Mesenchymal stem cell (in vitro differentiated cells and primary cell): ENCODE results near the gene ALDH3B1.

ENCODE experiments used
- DNase-seq: peaks from one replicate; pipeline ENCODE4 v3.0.0-alpha.2; 2013
- H2AFZ ChIP-seq: one replicate; pipeline ENCODE4 v1.6.1; 2013; ENCODE audit warnings: low read depth, mild to moderate bottlenecking, control low read depth, inconsistent platforms, low read length, moderate library complexity
- H2AK5ac ChIP-seq: 2 replicates; pipeline ENCODE4 v1.6.1; 2013; ENCODE audit warnings: low read length, moderate library complexity, mild to moderate bottlenecking, inconsistent platforms; ENCODE audit not compliant: severe bottlenecking
- H2BK120ac ChIP-seq: one replicate; pipeline ENCODE4 v1.6.1; 2013; ENCODE audit warnings: low read depth, mild to moderate bottlenecking, inconsistent platforms, low read length, moderate library complexity
- H2BK12ac ChIP-seq, 2 experiments: one replicate each; pipeline ENCODE4 v1.6.1; 2013; ENCODE audit warnings: inconsistent platforms in 2 of 2, low read length in 2 of 2, mild to moderate bottlenecking in 2 of 2, moderate library complexity in 2 of 2, control low read depth in 1 of 2
- H2BK15ac ChIP-seq: one replicate; pipeline ENCODE4 v1.6.1; 2013; ENCODE audit warnings: mild to moderate bottlenecking, low read depth, inconsistent platforms; ENCODE audit not compliant: poor library complexity, severe bottlenecking
- H2BK5ac ChIP-seq: 2 replicates; pipeline ENCODE4 v1.6.1; 2013; ENCODE audit warnings: low read depth, mild to moderate bottlenecking, low read length, control low read depth, inconsistent platforms; ENCODE audit not compliant: poor library complexity, severe bottlenecking
- H3K14ac ChIP-seq, 2 experiments: one replicate each; pipeline ENCODE4 v1.6.1; 2013; ENCODE audit warnings: inconsistent platforms in 2 of 2, low read length in 2 of 2, control low read depth in 1 of 2, mild to moderate bottlenecking in 1 of 2, moderate library complexity in 1 of 2
- H3K18ac ChIP-seq, 2 experiments: one replicate each; pipeline ENCODE4 v1.6.1; 2013; ENCODE audit warnings: inconsistent platforms in 2 of 2, low read length in 2 of 2, control low read depth in 1 of 2, low read depth in 1 of 2, mild to moderate bottlenecking in 1 of 2
- H3K23ac ChIP-seq, 2 experiments: one replicate each; pipeline ENCODE4 v1.6.1; 2013; ENCODE audit warnings: inconsistent platforms in 2 of 2, low read length in 2 of 2, mild to moderate bottlenecking in 2 of 2, moderate library complexity in 2 of 2, control low read depth in 1 of 2
- H3K27ac ChIP-seq: 2 replicates; pipeline ENCODE4 v1.5.1; 2013; ENCODE audit warnings: mild to moderate bottlenecking, moderate library complexity, low read length, control low read depth, inconsistent platforms; ENCODE audit not compliant: poor library complexity, severe bottlenecking
- H3K27me3 ChIP-seq, 2 experiments: 2 replicates each; pipeline versions ENCODE4 v1.6.1 to v1.7.0; 2013; ENCODE audit warnings: low read length in 2 of 2, mild to moderate bottlenecking in 2 of 2, moderate library complexity in 2 of 2, control low read depth in 1 of 2, inconsistent platforms in 1 of 2; ENCODE audit not compliant: control insufficient read depth in 1 of 2, insufficient read depth in 1 of 2
- H3K36me3 ChIP-seq, 2 experiments: 2 replicates each; pipeline versions ENCODE4 v1.6.1 to v1.7.0; 2013; ENCODE audit warnings: low read length in 2 of 2, control low read depth in 1 of 2, inconsistent platforms in 1 of 2, low read depth in 1 of 2, mild to moderate bottlenecking in 1 of 2; ENCODE audit not compliant: insufficient read depth in 2 of 2, control insufficient read depth in 1 of 2
- H3K4ac ChIP-seq, 2 experiments: one replicate each; pipeline ENCODE4 v1.6.1; 2013; ENCODE audit warnings: inconsistent platforms in 2 of 2, low read length in 2 of 2, mild to moderate bottlenecking in 2 of 2, moderate library complexity in 2 of 2, control low read depth in 1 of 2, low read depth in 1 of 2
- H3K4me1 ChIP-seq: 2 replicates; pipeline ENCODE4 v1.6.1; 2013; ENCODE audit warnings: low read depth, low read length, control low read depth; ENCODE audit not compliant: control insufficient read depth, insufficient read depth
- H3K4me2 ChIP-seq: 2 replicates; pipeline ENCODE4 v1.6.1; 2013; ENCODE audit warnings: low read length, mild to moderate bottlenecking, inconsistent platforms; ENCODE audit not compliant: poor library complexity, severe bottlenecking
- H3K4me3 ChIP-seq, 2 experiments: 2 replicates each; pipeline versions ENCODE4 v1.5.1 to v1.7.0; 2013; ENCODE audit warnings: low read length in 2 of 2, mild to moderate bottlenecking in 2 of 2, control low read depth in 1 of 2, low read depth in 1 of 2; ENCODE audit not compliant: insufficient read depth in 1 of 2
- H3K79me1 ChIP-seq: replicated peaks from 2 replicates; pipeline ENCODE4 v1.6.1; 2013; ENCODE audit warnings: mild to moderate bottlenecking, control low read depth, low read length, inconsistent platforms; ENCODE audit not compliant: poor library complexity, severe bottlenecking
- H3K9ac ChIP-seq: 2 replicates; pipeline ENCODE4 v1.7.0; 2013; ENCODE audit warnings: mild to moderate bottlenecking, low read length, moderate library complexity
- H3K9me3 ChIP-seq: 2 replicates; pipeline ENCODE4 v1.7.0; 2013; ENCODE audit warnings: mild to moderate bottlenecking, low read length; ENCODE audit not compliant: control insufficient read depth
- H4K8ac ChIP-seq: one replicate; pipeline ENCODE4 v1.6.1; 2013; ENCODE audit warnings: inconsistent platforms, mild to moderate bottlenecking, low read length, moderate library complexity
- H4K91ac ChIP-seq: one replicate; pipeline ENCODE4 v1.6.1; 2013; ENCODE audit warnings: mild to moderate bottlenecking, low read length, inconsistent platforms
- WGBS: methylation state at CpG from one replicate; pipeline ENCODE4 v1.1.7; 2013; ENCODE audit warnings: mixed read lengths; 5-methylcytosine and 5-hydroxymethylcytosine counted together

The ALDH3B1 gene

DNA sequence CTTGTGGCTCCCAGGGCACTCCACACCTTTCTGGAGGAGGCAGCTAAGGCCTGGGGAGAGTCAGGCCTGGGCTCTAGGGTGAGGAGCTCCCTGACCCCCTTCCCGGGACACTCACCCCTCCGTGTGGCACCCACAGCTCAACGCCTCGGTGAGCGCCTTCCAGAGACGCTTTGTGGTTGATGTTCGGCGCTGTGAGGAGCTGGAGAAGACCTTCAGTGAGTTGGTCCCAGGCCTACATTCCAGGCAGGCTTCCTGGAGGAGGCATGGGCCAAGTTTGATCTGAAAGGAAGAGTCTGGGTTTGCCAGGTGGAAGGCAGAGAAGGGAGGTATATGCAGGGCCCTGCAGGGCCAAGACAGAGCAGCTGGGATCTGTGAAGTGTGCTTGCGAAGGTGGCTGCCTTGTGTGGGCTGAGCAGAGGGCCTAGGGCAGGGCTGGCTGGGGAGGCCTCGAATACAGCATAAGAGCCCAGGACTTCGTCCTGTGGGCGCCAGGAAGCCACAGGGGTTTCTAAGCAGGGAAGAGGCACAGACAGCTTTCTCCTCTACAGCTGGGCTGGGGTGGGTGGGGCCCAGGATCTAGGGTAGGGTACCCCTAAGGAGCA, 31.6 kb downstream of the ALDH3B1 start:
- Histone ChIP-seq H3K27me3 (no peaks in the 10 kb centered on the region), H3K79me1 (peaks cover 16% of the 10 kb centered on the region), H2BK15ac (no peak overlapping the region), H3K14ac (no peak overlapping the region), H3K9me3 (no peaks in the 10 kb centered on the region), H3K36me3 (peaks cover 31 to 59% of the 10 kb centered on the region in 2 experiments), H3K9ac (peak overlapping the region; percentile 36), H2BK120ac (no peak overlapping the region), H2BK12ac (no peak overlapping the region), H3K4me2 (no peak overlapping the region), H3K4ac (peak overlapping the region; percentile 1 to 49), H2BK5ac (no peak overlapping the region), H2AK5ac (peak overlapping the region; percentile 21), H3K27ac (peak overlapping the region; percentile 33), H4K8ac (no peak overlapping the region), H2AFZ (no peak overlapping the region), H3K18ac (no peak overlapping the region), H4K91ac (peak overlapping the region; percentile 37), H3K4me3 (no peak overlapping the region), H3K4me1 (peaks cover 70% of the 10 kb centered on the region), H3K23ac (no peak overlapping the region)
- DNase-seq = no peak
- 92% methylated on average over 12 of the region's 12 CpGs for WGBS

- H4K91ac ChIP-seq = no peak overlapping the region
- H3K4me2 ChIP-seq = no peak overlapping the region
- H3K23ac ChIP-seq = no peak overlapping the region
- WGBS = 92% methylated on average over 23 of the region's 27 CpGs
- no peak overlapping the region for H3K9ac ChIP-seq
- H3K4me3 ChIP-seq = no peak overlapping the region
- DNase-seq = no peak
- peak overlapping the region; percentile 76 for H2AK5ac ChIP-seq
- peak overlapping the region; percentile 64 for H2BK120ac ChIP-seq
- peak overlapping the region; percentile 29 to 74 for H3K4ac ChIP-seq
- H3K18ac ChIP-seq = peak overlapping the region; percentile 37 to 62
- H2AFZ ChIP-seq = no peak overlapping the region
- peaks cover 31 to 62% of the 10 kb centered on the region in 2 experiments for H3K36me3 ChIP-seq
- no peak overlapping the region for H2BK5ac ChIP-seq
- H3K79me1 ChIP-seq = peaks cover 13% of the 10 kb centered on the region
- H3K14ac ChIP-seq = no peak overlapping the region
- H3K4me1 ChIP-seq = peaks cover 70% of the 10 kb centered on the region
- H4K8ac ChIP-seq = no peak overlapping the region
- H3K27ac ChIP-seq = peak overlapping the region; percentile 37
- H2BK15ac ChIP-seq = no peak overlapping the region
- no peaks in the 10 kb centered on the region for H3K27me3 ChIP-seq
- no peaks in the 10 kb centered on the region for H3K9me3 ChIP-seq
- peak overlapping the region; percentile 12 to 29 for H2BK12ac ChIP-seq
Measured at GRCh38 chr11:68042219-68043028, 32.3 kb downstream of the ALDH3B1 start.

GRCh38 chr11:68043029-68043348, 32.9 kb downstream of the ALDH3B1 start:
- Histone ChIP-seq H2BK5ac (peak overlapping the region; percentile 77), H3K79me1 (peaks cover 17% of the 10 kb centered on the region), H3K9ac (peak overlapping the region; percentile 55), H2AK5ac (peak overlapping the region; percentile 76), H3K27ac (peak overlapping the region; percentile 37), H4K91ac (peak overlapping the region; percentile 87), H3K4me2 (peak overlapping the region; percentile 45), H3K23ac (no peak overlapping the region), H2BK12ac (peak overlapping the region; percentile 18 to 45), H3K4me3 (peak overlapping the region in 1 of 2 experiments; percentile 14), H2BK15ac (peak overlapping the region; percentile 48), H3K9me3 (no peaks in the 10 kb centered on the region), H2AFZ (no peak overlapping the region), H3K4me1 (peaks cover 69% of the 10 kb centered on the region), H4K8ac (peak overlapping the region; percentile 50), H3K14ac (peak overlapping the region in 1 of 2 experiments; percentile 13), H3K36me3 (peaks cover 36 to 67% of the 10 kb centered on the region in 2 experiments), H3K18ac (peak overlapping the region; percentile 37 to 62), H3K4ac (peak overlapping the region; percentile 29 to 74), H3K27me3 (no peaks in the 10 kb centered on the region), H2BK120ac (peak overlapping the region; percentile 64)
- no peak for DNase-seq
- WGBS = 68% methylated on average over 8 of the region's 8 CpGs
